Kidney capillary endothelial cell (primary cell): Measurements from ENCODE around the gene RAB18.
"Not testable (repeated sequence)": the region's sequence is repeated elsewhere in the genome, so short reads cannot be mapped to it uniquely, and the experiment has no call there.

Experiments
- DNase-seq: peaks from one replicate; pipeline ENCODE4 v3.0.0-alpha.2; 2018; ENCODE audit warnings: low spot score

RAB18 gene

GRCh38 chr10:27547047-27547446, 42.9 kb downstream of the RAB18 start:
- no peak for DNase-seq

- DNase-seq: no peak
These were observed 43.4 kb downstream of the RAB18 start for GRCh38 chr10:27547482-27547881.

DNA sequence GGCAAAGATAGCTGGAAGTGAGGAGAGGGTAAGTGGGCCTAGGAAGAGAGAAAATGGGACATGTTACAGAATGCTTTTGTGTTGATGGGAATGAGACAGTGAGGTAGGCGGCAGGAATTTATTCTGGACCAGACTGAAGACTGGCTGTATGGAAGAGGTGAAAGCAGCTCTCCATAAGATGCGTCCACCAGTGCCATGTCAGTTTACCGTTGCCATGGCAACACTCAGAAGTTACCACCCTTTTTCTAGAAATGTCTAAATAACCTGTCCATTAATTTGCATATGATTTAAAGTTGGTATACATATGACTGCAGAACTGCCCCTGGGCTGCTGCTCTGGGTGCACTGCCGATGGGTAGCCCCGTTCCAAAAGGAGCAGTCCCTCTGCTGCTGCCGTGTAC, 46.7 kb downstream of the RAB18 start:
- no peak for DNase-seq

- DNase-seq: peak; percentile 40
These were observed 54.5 kb downstream of the RAB18 start for GRCh38 chr10:27558612-27559020.

DNA sequence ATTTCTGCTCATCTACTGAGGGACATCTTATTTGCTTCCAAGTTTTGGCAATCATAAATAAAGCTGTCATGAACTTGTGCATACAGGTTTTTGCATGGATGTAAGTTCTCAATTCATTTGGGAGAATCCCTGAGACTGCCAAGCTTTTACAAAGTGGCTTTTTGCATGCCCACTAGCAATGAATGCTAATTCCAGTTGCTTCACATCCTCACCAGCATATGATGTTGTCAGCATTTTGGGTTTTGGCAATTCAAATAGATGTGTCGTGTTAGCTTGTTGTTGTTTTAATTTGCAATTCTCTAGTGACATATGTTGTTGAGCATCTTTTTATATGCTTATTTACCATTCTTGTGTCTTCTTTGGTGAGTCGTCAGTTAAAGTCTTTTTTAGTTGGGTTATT, 57.2 kb downstream of the RAB18 start:
- no peak for DNase-seq

- no peak for DNase-seq
These were observed 60.3 kb downstream of the RAB18 start for GRCh38 chr10:27564398-27564797.

- DNase-seq: no peak
These were observed 60.8 kb downstream of the RAB18 start for GRCh38 chr10:27564880-27565279.

DNA sequence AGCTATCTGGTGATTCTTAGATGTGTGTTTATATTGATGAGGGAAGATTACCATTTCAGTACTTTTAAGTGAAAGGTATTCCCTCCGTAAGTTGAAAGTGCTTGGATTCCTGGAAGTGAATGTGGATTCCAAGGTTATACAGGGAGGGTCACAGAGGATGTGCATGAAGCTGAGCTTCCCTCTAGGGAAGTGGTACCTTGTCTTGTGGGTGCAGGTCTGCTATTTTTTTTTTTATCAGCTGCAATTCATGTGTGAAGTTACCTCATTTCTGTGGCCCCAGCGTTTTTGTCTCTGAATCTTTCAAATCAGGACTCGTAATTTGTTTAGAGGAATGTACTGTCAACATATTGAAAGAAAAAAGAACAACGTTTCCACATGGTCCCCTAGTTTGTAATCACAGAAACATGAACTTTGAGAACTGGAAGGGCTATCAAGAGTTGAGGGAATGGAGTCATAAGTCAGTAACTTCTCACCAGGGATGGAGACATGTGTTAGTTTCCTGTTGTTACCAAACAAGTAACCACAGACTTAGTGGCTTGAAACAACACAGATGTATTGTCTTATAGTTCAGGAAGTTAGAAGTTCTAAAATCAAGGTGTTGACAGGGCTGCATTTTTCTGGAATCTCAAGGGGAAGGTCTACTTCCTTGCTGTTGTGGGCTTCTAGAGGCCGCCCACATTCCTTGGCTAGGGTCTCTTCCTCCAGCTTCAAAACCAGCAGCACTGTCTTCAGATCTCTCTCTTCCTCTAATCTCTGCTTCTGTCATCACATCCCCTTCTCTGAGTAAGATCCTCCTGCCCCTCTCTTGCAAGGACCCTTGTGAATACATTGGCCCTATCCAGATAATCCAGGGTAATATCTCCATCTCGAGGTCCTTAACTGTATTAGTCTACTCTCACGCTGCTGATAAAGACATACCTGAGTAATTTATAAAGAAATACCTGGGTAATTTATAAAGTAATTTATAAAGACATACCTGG, 64.4 kb downstream of the RAB18 start:
- no peak for DNase-seq

DNA sequence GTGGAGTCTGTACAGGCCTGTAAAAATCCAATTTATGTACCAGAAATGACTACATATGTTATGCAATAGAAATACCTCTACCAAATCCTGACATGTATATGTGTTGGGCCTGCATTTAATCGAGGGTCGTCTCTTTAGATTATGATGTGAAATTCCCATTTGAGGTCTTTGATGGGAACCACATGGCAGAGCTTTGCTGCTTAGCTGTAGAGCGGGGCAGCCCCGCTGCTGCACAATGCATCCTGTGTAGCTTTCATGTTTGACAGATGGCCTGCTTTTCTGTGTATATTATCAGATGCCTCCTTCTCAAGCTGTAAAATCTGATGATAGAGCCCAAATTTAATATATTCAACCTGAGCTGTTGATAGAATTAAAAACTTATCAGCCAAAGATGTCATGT, 65.8 kb downstream of the RAB18 start:
- DNase-seq: no peak

- not testable (repeated sequence) for DNase-seq
These were observed 72.9 kb downstream of the RAB18 start for GRCh38 chr10:27577038-27577437.

DNA sequence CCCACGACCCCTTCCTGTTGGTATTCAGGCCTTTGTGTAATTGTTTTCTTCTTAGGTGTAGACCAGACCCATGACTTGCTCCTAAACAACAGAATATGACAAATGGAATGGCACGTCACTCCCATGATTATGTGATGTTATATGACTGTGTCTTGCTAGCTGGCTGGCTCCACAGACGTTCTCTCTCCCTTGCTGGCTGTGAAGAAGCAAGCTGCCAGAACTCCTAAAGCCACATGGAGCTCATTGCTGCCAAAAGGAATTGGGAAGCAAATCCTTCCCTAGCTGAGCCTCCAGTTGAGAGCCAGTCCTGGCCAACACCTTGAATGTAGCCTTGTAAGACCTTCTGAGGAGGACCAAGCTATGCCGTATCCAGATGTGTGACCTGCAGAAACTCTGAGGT, 74.2 kb downstream of the RAB18 start:
- no peak for DNase-seq

DNA sequence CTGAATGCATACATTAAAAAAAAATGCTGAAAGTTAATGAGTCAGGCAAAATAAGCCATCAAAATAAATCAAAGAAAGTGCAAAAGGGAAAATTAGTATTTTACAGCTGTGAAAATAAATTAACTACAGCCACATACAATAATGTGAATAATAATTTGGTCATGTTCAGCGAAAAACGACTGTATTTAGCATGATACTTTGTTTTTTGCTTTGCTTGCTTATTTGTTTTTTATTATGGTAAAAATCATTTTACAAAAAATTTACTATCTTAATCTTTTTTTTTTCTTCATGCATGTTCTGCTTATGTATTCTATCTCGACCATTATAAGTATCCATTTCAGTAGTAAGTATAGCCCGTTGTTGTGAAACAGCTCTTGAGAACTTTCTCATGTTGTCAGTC, 77.1 kb downstream of the RAB18 start:
- no peak for DNase-seq

GRCh38 chr10:27584302-27584701, 80.2 kb downstream of the RAB18 start:
- DNase-seq: no peak
